PC-9 (cell line): ENCODE measurements around the gene SMIM20. TPM values are rescaled to one million over a fixed set of nuclear protein-coding genes. Genes with fewer than 3 reads are reported as not detected.

Experiments
- BruUV-seq: library from RNA; stranded (reverse); fragments of 400-500 nt; replicated peaks from 2 replicates; lab custom pipeline; 2021; lab: Mats Ljungman, UMichigan
- CTCF ChIA-PET: fragments of 300-600 bp; sonication (Branson Sonifier 250); formaldehyde crosslinking; loops from one replicate; lab custom pipeline; 2022; ENCODE audit warnings: antibody characterized with exemption; lab: Charles Lee
- POLR2A ChIA-PET: fragments of 300-600 bp; sonication (Branson Sonifier 250); formaldehyde crosslinking; loops from one replicate; lab custom pipeline; 2022; ENCODE audit warnings: antibody characterized with exemption; ENCODE audit not compliant: unreplicated experiment; lab: Charles Lee
- DNase-seq, 2 experiments: peaks; one replicate each; pipeline versions ENCODE4 v3.0.0 to v3.0.0-alpha.2; 2015 to 2022; ENCODE audit warnings: mixed read lengths in 1 of 2
- H2AFZ ChIP-seq: fragments of 200-600 bp; sonication (generic); 2 replicates; pipeline ENCODE4 v1.8.1; 2017; ENCODE audit warnings: antibody characterized with exemption
- H3F3A ChIP-seq: fragments of 200-600 bp; sonication (generic); 2 replicates; pipeline ENCODE4 v1.8.1; 2017; ENCODE audit warnings: antibody characterized with exemption, mild to moderate bottlenecking, low read depth; ENCODE audit not compliant: insufficient read depth
- H3K27ac ChIP-seq: fragments of 200-600 bp; sonication (generic); 2 replicates; pipeline ENCODE4 v1.6.1; 2016; ENCODE audit warnings: mixed run types
- H3K27me3 ChIP-seq: fragments of 200-600 bp; sonication (generic); 2 replicates; pipeline ENCODE4 v1.6.1; 2016; ENCODE audit warnings: low read depth, mixed run types; ENCODE audit not compliant: insufficient read depth
- H3K36me3 ChIP-seq: fragments of 200-600 bp; sonication (generic); 2 replicates; pipeline ENCODE4 v1.6.1; 2016; ENCODE audit warnings: low read depth, mixed run types
- H3K4me1 ChIP-seq: fragments of 200-600 bp; sonication (generic); replicated peaks from 2 replicates; pipeline ENCODE4 v1.6.1; 2016; ENCODE audit warnings: mixed run types; ENCODE audit not compliant: insufficient read depth
- H3K4me2 ChIP-seq: fragments of 200-600 bp; sonication (generic); 2 replicates; pipeline ENCODE4 v1.6.1; 2017; ENCODE audit warnings: mixed run types
- H3K4me3 ChIP-seq: fragments of 200-600 bp; sonication (generic); 2 replicates; pipeline ENCODE4 v1.6.1; 2016; ENCODE audit warnings: mixed run types
- H3K79me2 ChIP-seq: fragments of 200-600 bp; sonication (generic); 2 replicates; pipeline ENCODE4 v1.6.1; 2017; ENCODE audit warnings: low read depth, mixed run types
- H3K9me2 ChIP-seq: fragments of 200-600 bp; sonication (generic); 2 replicates; pipeline ENCODE4 v1.8.1; 2017; ENCODE audit warnings: mild to moderate bottlenecking; ENCODE audit not compliant: insufficient read depth
- H3K9me3 ChIP-seq: fragments of 200-600 bp; sonication (generic); 2 replicates; pipeline ENCODE4 v1.8.1; 2016; ENCODE audit warnings: low read depth; ENCODE audit not compliant: insufficient read depth
- H4K20me1 ChIP-seq: fragments of 200-600 bp; sonication (generic); 2 replicates; pipeline ENCODE4 v1.8.1; 2017; ENCODE audit not compliant: insufficient read depth
- CTCF ChIP-seq: fragments of 200-600 bp; sonication (generic); conservative IDR thresholded peaks from 2 replicates; pipeline ENCODE4 v1.6.1; 2017; ENCODE audit warnings: mixed run types, antibody characterized with exemption, mild to moderate bottlenecking, moderate library complexity
- EZH2 ChIP-seq: fragments of 200-600 bp; sonication (generic); IDR thresholded peaks from 2 replicates; pipeline ENCODE4 v1.8.0; 2017; ENCODE audit warnings: antibody characterized with exemption, low read depth
- intact Hi-C: fragments of 100-400 bp; cut with micrococcal nuclease; formaldehyde crosslinking; loops from one replicate; pipeline ENCODE4 v1.10.0; 2022; ENCODE audit not compliant: unreplicated experiment
- total RNA-seq: library from RNA; stranded (reverse); gene quantifications from 2 replicates; pipeline ENCODE4 v1.2.3, GENCODE V29; 2021

Gene SMIM20
- total RNA-seq, 1 experiment from 2014 or later: 44.2 TPM

- no TSS peak for BruUV-seq
- Histone ChIP-seq H3K9me3 (no peaks in the 10 kb centered on the region), H3K36me3 (no peaks in the 10 kb centered on the region), H3K79me2 (no peaks in the 10 kb centered on the region), H3K4me1 (no peaks in the 10 kb centered on the region), H3K27me3 (no peaks in the 10 kb centered on the region), H3F3A (no peaks in the 10 kb centered on the region), H3K27ac (no peak overlapping the region), H3K9me2 (no peaks in the 10 kb centered on the region), H3K4me3 (no peak overlapping the region), H3K4me2 (no peak overlapping the region), H2AFZ (no peak overlapping the region), H4K20me1 (no peaks in the 10 kb centered on the region)
- ChIA-PET CTCF (interaction anchor here (0.7 kb wide), 1 partner anchor 1348 kb away, joined by 3 read pairs; no protein-coding TSS in a partner anchor), POLR2A (no interaction called here)
- no peak for DNase-seq
- TF ChIP-seq CTCF: no peak
- TF ChIP-seq EZH2: no peak
- intact Hi-C loops: no loop called here
Observed at GRCh38 chr4:25969374-25970155, 55.5 kb downstream of the SMIM20 start.

- intact Hi-C loops: no loop called here
- H4K20me1 ChIP-seq: no peaks in the 10 kb centered on the region
- no peak overlapping the region for H3K27ac ChIP-seq
- no peaks in the 10 kb centered on the region for H3K36me3 ChIP-seq
- H3K4me1 ChIP-seq: no peaks in the 10 kb centered on the region
- H3K4me2 ChIP-seq: no peak overlapping the region
- no peaks in the 10 kb centered on the region for H3K9me2 ChIP-seq
- TF ChIP-seq CTCF (no peak), EZH2 (no peak)
- no peaks in the 10 kb centered on the region for H3K79me2 ChIP-seq
- H2AFZ ChIP-seq: no peak overlapping the region
- H3F3A ChIP-seq: no peaks in the 10 kb centered on the region
- no peak overlapping the region for H3K4me3 ChIP-seq
- H3K9me3 ChIP-seq: no peaks in the 10 kb centered on the region
- BruUV-seq: no TSS peak
- POLR2A ChIA-PET: interaction anchor here (0.6 kb wide), 2 partner anchors 11 to 484 kb away, joined by 3 to 7 read pairs; no protein-coding TSS in a partner anchor
- CTCF ChIA-PET: interaction anchor here (0.6 kb wide), 1 partner anchor 150 kb away, joined by 7 read pairs; no protein-coding TSS in a partner anchor
- H3K27me3 ChIP-seq: no peaks in the 10 kb centered on the region
- DNase-seq: peak in 1 of 2 experiments; percentile 19
Observed at GRCh38 chr4:25970226-25970675, 56.2 kb downstream of the SMIM20 start.

- no peaks in the 10 kb centered on the region for H3F3A ChIP-seq
- no peaks in the 10 kb centered on the region for H3K79me2 ChIP-seq
- CTCF ChIA-PET: interaction anchor here (0.6 kb wide), 1 partner anchor 149 kb away, joined by 7 read pairs; no protein-coding TSS in a partner anchor
- H3K4me2 ChIP-seq: no peak overlapping the region
- POLR2A ChIA-PET: interaction anchor here (0.6 kb wide), 2 partner anchors 11 to 485 kb away, joined by 3 to 7 read pairs; no protein-coding TSS in a partner anchor
- no peaks in the 10 kb centered on the region for H3K9me2 ChIP-seq
- no peak for TF ChIP-seq CTCF
- TF ChIP-seq EZH2: no peak
- peak in 1 of 2 experiments; percentile 30 for DNase-seq
- no peak overlapping the region for H3K4me3 ChIP-seq
- no peaks in the 10 kb centered on the region for H4K20me1 ChIP-seq
- H3K27me3 ChIP-seq: no peaks in the 10 kb centered on the region
- H3K4me1 ChIP-seq: no peaks in the 10 kb centered on the region
- no TSS peak for BruUV-seq
- H2AFZ ChIP-seq: no peak overlapping the region
- no peaks in the 10 kb centered on the region for H3K36me3 ChIP-seq
- no peak overlapping the region for H3K27ac ChIP-seq
- intact Hi-C loops: no loop called here
- H3K9me3 ChIP-seq: no peaks in the 10 kb centered on the region
Observed at GRCh38 chr4:25970691-25971432, 56.8 kb downstream of the SMIM20 start.
